Stomach (tissue), 4 donors: ENCODE measurements around the gene GRAMD1B.

Experiments
- CTCF ChIP-seq, 7 experiments: fragments of 450-650 bp in 4 of 7; fragments of 200-600 bp in 3 of 7; sonication (generic) in 3 of 7; IDR thresholded peaks; one replicate each; pipeline ENCODE4 v1.5.1; 2016 to 2019; ENCODE audit warnings: antibody characterized with exemption in 7 of 7, control low read depth in 2 of 7, mild to moderate bottlenecking in 1 of 7
- EP300 ChIP-seq: sonication (generic); formaldehyde crosslinking; IDR thresholded peaks from one replicate; pipeline ENCODE4 v1.6.1; 2017; ENCODE audit warnings: antibody characterized with exemption

- TF ChIP-seq EP300 (no peak), CTCF (IDR thresholded peaks at IDR 0.05) (no peak)
These were observed 22.0 kb upstream of the GRAMD1B start for GRCh38 chr11:123407996-123408597.
